Bronchial epithelial cell (primary cell): ENCODE measurements around the gene GFRA1. TPM values are rescaled to one million over a fixed set of nuclear protein-coding genes. Genes with fewer than 3 reads are reported as not detected.

Experiments
- DNase-seq: peaks from one replicate; pipeline ENCODE4 v3.0.0-alpha.2; 2010; ENCODE audit warnings: low read depth
- FAIRE-seq: peaks from 2 replicates; lab custom pipeline; 2011; peaks lifted over from hg19 to GRCh38; lab: Jason Lieb, UNC
- H3K27me3 ChIP-seq: 2 replicates; pipeline ENCODE4 v1.5.1; 2011; ENCODE audit warnings: low read length; ENCODE audit not compliant: control insufficient read depth, insufficient read depth
- H3K36me3 ChIP-seq: 2 replicates; pipeline ENCODE4 v1.5.1; 2011; ENCODE audit warnings: low read length; ENCODE audit not compliant: control insufficient read depth, insufficient read depth
- H3K4me3 ChIP-seq: 2 replicates; pipeline ENCODE4 v1.5.1; 2011; ENCODE audit warnings: mild to moderate bottlenecking, low read depth, low read length, control low read depth
- CTCF ChIP-seq: IDR thresholded peaks from 2 replicates; pipeline ENCODE4 v1.5.1; 2011; ENCODE audit warnings: mild to moderate bottlenecking, moderate library complexity, low read length, control low read depth, inconsistent platforms; ENCODE audit not compliant: insufficient read depth, severe bottlenecking
- total RNA-seq: library from RNA; depleted of rRNA; stranded (reverse); fragments of >200 nt; gene quantifications from 2 replicates; pipeline ENCODE4 v1.2.1, GENCODE V29; 2014

Gene GFRA1
- total RNA-seq, 1 donor from 2014 or later, result under 0.01 TPM

DNA sequence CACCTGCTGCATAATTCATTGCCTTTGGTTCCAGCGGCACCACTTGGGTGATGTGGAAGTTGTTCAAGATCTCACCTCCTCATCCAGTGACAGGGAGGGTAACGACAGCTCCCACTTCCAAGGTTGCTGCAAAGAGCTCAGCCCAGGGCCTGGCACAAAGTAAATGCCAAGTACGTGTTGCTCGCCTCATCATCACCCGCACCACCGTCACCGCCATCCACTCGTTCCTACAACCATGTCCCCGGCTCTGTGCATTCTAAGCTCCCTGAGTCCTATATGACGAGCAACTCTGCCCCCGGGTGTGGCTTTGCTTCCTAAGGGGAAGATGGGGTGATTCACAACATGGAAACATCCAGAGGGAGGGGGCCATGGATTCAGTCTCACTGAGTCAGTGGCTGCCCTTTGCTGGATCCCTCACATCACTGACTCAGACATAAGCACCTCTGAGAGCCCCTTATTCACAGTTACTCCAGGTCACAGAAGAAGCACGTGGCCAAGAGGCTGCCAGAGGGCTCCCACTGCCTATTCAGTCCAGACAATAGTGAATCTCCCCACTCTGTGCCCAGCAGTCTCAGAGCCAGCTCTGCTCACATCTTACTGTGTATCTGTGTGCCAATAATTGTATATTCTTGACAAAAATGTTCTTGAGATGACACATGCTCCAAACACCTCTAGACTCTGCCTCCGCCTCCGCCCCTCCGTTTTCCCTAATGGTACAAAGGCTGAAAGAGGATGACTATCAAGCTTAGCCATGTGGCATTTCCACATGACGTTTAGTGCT lies 159.1 kb downstream of the GFRA1 start:
- no peaks in the 10 kb centered on the region for H3K36me3 ChIP-seq
- no peak overlapping the region for H3K4me3 ChIP-seq
- no peak for TF ChIP-seq CTCF
- FAIRE-seq (peak; percentile 73), DNase-seq (no peak)
- no peaks in the 10 kb centered on the region for H3K27me3 ChIP-seq

GRCh38 chr10:116112232-116113231 lies 160.5 kb downstream of the GFRA1 start:
- Histone ChIP-seq H3K27me3 (no peaks in the 10 kb centered on the region), H3K4me3 (no peak overlapping the region), H3K36me3 (no peaks in the 10 kb centered on the region)
- no peak for FAIRE-seq
- no peak for TF ChIP-seq CTCF
- DNase-seq, result no peak

DNA sequence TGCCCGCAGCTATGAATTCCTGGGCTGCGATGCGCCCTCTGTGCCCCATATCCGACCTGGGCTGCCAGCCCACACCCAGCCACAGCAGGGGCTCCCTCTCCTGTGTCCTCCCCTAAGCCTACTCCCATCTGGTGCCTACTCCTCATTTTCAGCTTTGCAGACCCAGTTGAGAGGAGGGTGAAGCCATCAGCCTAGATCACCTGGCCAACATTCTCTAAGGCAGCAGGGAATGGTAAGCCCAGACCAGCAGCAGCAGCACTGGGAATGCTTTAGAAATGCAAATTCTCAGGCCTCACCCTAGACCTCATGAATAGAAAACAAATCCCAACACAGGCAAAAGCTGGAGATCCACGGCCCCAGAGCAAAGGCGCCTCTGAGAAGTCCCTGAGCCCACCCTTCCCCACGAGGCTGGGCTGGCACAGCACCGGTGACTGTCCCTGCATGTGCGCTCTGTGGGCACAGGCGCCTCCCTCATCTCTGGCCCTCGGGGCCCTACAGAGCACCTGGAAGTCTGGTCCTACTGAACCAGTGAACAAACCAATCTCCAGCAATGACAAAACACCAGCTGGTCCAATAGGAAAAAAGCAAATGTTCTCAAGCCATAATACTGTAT lies 161.4 kb downstream of the GFRA1 start:
- no peak for FAIRE-seq
- no peak for DNase-seq
- TF ChIP-seq CTCF, result no peak

DNA sequence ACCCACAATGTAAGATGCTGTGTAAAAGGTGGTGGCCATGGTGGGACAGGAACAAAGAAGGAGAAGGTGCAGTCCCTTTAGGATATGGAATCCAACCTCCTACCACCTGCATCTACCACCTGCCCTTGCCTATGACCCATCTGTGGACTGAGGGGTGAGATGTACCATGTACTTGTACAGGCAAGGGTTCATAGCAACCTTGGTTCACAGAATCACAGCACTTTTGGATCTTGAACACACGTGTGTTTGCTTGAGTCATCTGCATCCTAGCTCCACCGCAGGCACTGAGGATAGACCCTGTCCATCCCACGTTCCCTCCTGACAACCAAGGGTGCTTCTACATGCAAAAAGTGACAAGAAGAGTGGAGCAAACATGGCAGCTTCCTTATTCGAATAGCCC lies 162.3 kb downstream of the GFRA1 start:
- DNase-seq, result no peak
- no peak for TF ChIP-seq CTCF

More for the DNA sequence above, 161.4 kb downstream of the GFRA1 start:
- H3K27me3 ChIP-seq, result no peaks in the 10 kb centered on the region
- H3K4me3 ChIP-seq, result no peak overlapping the region
- no peaks in the 10 kb centered on the region for H3K36me3 ChIP-seq

DNA sequence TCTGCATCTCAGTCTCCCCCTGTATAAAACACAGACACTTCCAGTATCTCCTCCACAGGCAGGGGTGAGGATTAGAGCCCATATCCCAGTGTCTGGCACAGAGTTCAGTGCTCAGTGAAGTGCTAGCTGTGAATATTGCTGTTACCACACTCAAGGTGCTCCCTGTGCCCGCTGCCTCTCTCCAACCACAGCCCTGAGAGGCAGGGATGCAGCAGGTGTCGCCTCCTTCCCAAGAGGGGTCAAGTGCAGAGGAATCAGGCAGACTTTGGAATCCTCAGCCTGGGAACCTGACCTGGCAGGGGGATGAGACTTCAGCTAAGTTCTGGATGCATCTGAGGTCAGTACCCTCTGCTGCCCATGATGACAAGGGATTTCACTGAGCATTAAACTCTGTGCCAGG lies 163.1 kb downstream of the GFRA1 start:
- TF ChIP-seq CTCF, result no peak
- FAIRE-seq (no peak), DNase-seq (no peak)
- H3K4me3 ChIP-seq, result no peak overlapping the region
- no peaks in the 10 kb centered on the region for H3K36me3 ChIP-seq
- no peaks in the 10 kb centered on the region for H3K27me3 ChIP-seq

More for the DNA sequence above, 162.3 kb downstream of the GFRA1 start:
- no peak for FAIRE-seq
- Histone ChIP-seq H3K27me3 (no peaks in the 10 kb centered on the region), H3K4me3 (no peak overlapping the region), H3K36me3 (no peaks in the 10 kb centered on the region)
